ENCODE measurements around the gene SLC39A11.

DNA sequence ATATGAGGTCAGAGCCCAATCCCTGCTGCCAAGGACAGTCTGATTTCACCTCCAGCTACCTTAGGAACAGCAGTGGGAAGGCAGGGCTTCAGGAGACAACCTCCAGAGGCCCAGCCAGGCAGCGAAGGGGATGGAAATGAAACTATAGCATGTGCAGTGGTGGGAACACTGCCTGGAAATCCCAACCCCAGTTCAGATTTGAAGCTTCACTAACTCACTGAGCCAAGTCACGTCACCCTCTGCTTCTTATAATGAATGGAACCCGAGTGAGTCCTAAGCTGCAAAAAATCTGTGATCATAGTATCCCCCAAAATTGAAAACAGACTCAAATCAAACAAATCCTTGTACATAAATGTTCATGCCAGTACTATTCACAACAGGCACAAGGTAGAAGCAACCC lies 36.0 kb upstream of the SLC39A11 start:
- TF ChIP-seq SP1 (IDR thresholded peaks at IDR 0.05) (no peak), FOXA1 (IDR thresholded peaks at IDR 0.05) (no peak), ELF4 (IDR thresholded peaks at IDR 0.05) (no peak), ZNF384 (IDR thresholded peaks at IDR 0.05) (no peak), LEF1 (IDR thresholded peaks at IDR 0.05; ENCODE audit: borderline replicate concordance) (no peak), TARDBP (IDR thresholded peaks at IDR 0.05) (no peak), CTBP1 (IDR thresholded peaks at IDR 0.05; ENCODE audit: borderline replicate concordance) (no peak), FOXK2 (IDR thresholded peaks at IDR 0.05) (no peak)
- TF ChIP-seq, protein P1, sequence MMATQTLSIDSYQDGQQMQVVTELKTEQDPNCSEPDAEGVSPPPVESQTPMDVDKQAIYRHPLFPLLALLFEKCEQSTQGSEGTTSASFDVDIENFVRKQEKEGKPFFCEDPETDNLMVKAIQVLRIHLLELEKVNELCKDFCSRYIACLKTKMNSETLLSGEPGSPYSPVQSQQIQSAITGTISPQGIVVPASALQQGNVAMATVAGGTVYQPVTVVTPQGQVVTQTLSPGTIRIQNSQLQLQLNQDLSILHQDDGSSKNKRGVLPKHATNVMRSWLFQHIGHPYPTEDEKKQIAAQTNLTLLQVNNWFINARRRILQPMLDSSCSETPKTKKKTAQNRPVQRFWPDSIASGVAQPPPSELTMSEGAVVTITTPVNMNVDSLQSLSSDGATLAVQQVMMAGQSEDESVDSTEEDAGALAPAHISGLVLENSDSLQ (IDR thresholded peaks at IDR 0.05), result no peak
